ENCODE data around the gene POM121. TPM values are rescaled to one million over a fixed set of nuclear protein-coding genes. Genes with fewer than 3 reads are reported as not detected.
"Not testable (repeated sequence)": the region's sequence is repeated elsewhere in the genome, so short reads cannot be mapped to it uniquely, and the experiment has no call there.

Gene POM121
- total RNA-seq, 1 experiment from 2014 or later, result 53.3 TPM

DNA sequence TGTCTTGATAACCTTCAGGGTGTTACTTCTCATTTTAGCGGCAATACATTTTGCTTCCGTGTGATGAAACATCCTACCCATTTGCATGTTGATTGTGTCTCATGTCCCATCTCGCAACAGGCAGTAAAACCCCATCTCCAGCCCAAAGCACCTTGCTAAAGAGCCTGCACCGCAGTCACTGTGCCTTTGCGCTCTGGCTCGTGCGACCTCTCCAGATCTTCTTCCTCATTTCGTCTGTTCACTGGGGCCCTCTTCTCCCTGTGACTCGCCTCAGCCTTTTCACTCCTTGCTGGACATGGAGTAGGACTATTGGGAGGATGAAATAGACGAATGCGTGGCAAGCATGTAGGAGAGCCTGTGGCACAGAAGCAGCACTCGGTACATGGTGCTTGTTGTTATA, 13.5 kb upstream of the POM121 start:
- H3K4me1 ChIP-seq (ENCODE audit: control insufficient read depth in 1 of 2, insufficient read depth in 2 of 2, low read length in 2 of 2); H3K9me3 ChIP-seq (ENCODE audit: control insufficient read depth in 1 of 2, insufficient read depth in 1 of 2, low read depth in 1 of 2, low read length in 2 of 2); intact Hi-C loops (cut with micrococcal nuclease); ATAC-seq; H3K36me3 ChIP-seq (ENCODE audit: control insufficient read depth in 1 of 2, insufficient read depth in 2 of 2, low read length in 2 of 2); H3K27me3 ChIP-seq (ENCODE audit: insufficient read depth, low read length); H3K4me2 ChIP-seq (ENCODE audit: low read length); DNase-seq (ENCODE audit: low read depth, low spot score); H4K20me1 ChIP-seq (ENCODE audit: insufficient read depth); H2AFZ ChIP-seq (ENCODE audit: low read depth, low read length, poor library complexity, severe bottlenecking); H3K4me3 ChIP-seq (replicated peaks in 1 of 2; ENCODE audit: low read depth in 1 of 2, low read length in 2 of 2); H3K9ac ChIP-seq (ENCODE audit: low read length); POLR2A ChIA-PET; BruUV-seq (replicated peaks); RAD21 ChIA-PET (ENCODE audit: low non-redundant PET in 1 of 2, low total read pairs in 2 of 2, uncharacterized antibody in 2 of 2, unreplicated experiment in 2 of 2); H3K9me2 ChIP-seq (ENCODE audit: insufficient read depth); CTCF ChIA-PET; H3K27ac ChIP-seq (ENCODE audit: low read depth, low read length): not testable (repeated sequence)
- H3K79me2 ChIP-seq (ENCODE audit: insufficient read depth, low read length), result peaks cover 43% of the 10 kb centered on the region

DNA sequence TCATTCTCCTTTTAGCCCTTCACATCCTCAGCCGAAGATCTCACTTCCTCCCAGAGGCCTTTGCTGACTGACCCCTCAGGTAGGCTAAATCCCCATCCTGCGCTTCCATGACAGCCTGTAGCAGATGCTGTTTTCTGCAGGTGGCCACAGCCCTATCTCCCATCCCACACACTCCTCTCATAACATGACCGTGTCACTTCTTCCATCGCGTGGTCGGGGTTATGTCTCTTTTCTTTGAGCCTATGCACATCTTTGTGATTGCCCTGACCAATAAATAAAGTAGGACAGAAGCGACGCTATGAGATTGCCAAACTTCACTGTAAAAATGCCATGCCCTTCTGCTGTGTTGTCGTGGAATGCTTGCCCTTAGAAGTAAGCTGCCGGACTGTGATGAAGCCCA, 11.1 kb upstream of the POM121 start:
- H3K4me1 ChIP-seq (ENCODE audit: control insufficient read depth in 1 of 2, insufficient read depth in 2 of 2, low read length in 2 of 2); CTCF ChIA-PET; H3K27me3 ChIP-seq (ENCODE audit: insufficient read depth, low read length); RAD21 ChIA-PET (ENCODE audit: low non-redundant PET in 1 of 2, low total read pairs in 2 of 2, uncharacterized antibody in 2 of 2, unreplicated experiment in 2 of 2); H3K27ac ChIP-seq (ENCODE audit: low read depth, low read length); H3K4me3 ChIP-seq (replicated peaks in 1 of 2; ENCODE audit: low read depth in 1 of 2, low read length in 2 of 2); H3K4me2 ChIP-seq (ENCODE audit: low read length); H3K9me2 ChIP-seq (ENCODE audit: insufficient read depth); H4K20me1 ChIP-seq (ENCODE audit: insufficient read depth); POLR2A ChIA-PET; intact Hi-C loops (cut with micrococcal nuclease); H3K36me3 ChIP-seq (ENCODE audit: control insufficient read depth in 1 of 2, insufficient read depth in 2 of 2, low read length in 2 of 2); H3K9me3 ChIP-seq (ENCODE audit: control insufficient read depth in 1 of 2, insufficient read depth in 1 of 2, low read depth in 1 of 2, low read length in 2 of 2); H2AFZ ChIP-seq (ENCODE audit: low read depth, low read length, poor library complexity, severe bottlenecking); DNase-seq (ENCODE audit: low read depth, low spot score); H3K9ac ChIP-seq (ENCODE audit: low read length); BruUV-seq (replicated peaks); ATAC-seq: not testable (repeated sequence)
- H3K79me2 ChIP-seq (ENCODE audit: insufficient read depth, low read length), result peaks cover 37% of the 10 kb centered on the region

DNA sequence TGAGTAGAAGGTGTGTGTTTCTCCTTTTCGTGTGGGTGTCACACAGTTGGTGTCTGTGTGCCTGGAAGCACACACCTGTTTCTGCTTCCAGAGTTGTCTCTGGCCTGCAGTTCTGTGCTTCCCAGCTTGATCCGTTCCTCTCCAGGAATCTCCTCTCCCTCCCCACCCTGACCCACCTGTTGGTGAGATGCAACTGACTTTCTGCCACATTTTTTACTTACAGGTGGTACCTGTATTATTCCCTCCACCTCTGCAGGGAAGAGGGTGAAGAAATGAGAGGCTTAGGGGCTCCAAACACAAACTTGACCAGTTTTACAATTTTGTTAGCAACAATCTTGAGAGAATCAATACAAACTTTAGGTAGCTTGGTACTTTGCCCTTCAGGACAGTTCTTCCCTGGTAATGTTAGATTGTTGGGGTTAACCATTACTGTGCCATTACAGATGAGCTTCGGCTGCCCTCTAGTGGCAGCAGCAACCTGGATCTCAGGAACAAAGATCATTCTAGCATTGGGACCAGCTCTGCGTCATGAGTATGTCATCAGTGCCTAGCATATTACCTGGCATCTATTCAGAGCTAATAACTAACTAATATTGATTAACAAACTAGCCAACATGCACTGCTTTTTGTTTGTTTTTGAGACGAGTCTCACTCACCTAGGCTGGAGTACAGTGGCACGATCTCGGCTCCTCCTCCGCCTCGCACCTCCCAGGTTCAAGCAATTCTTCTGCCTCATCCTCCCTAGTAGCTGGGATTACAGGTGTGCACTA, 10.0 kb upstream of the POM121 start:
- peak; percentile 96 for ATAC-seq
- H4K20me1 ChIP-seq (ENCODE audit: insufficient read depth); H3K4me1 ChIP-seq (ENCODE audit: control insufficient read depth in 1 of 2, insufficient read depth in 2 of 2, low read length in 2 of 2); H3K4me3 ChIP-seq (replicated peaks in 1 of 2; ENCODE audit: low read depth in 1 of 2, low read length in 2 of 2); H3K36me3 ChIP-seq (ENCODE audit: control insufficient read depth in 1 of 2, insufficient read depth in 2 of 2, low read length in 2 of 2); H3K9ac ChIP-seq (ENCODE audit: low read length); H3K9me2 ChIP-seq (ENCODE audit: insufficient read depth); H3K27me3 ChIP-seq (ENCODE audit: insufficient read depth, low read length); H3K4me2 ChIP-seq (ENCODE audit: low read length); DNase-seq (ENCODE audit: low read depth, low spot score); RAD21 ChIA-PET (ENCODE audit: low non-redundant PET in 1 of 2, low total read pairs in 2 of 2, uncharacterized antibody in 2 of 2, unreplicated experiment in 2 of 2); H3K9me3 ChIP-seq (ENCODE audit: control insufficient read depth in 1 of 2, insufficient read depth in 1 of 2, low read depth in 1 of 2, low read length in 2 of 2); BruUV-seq (replicated peaks); H2AFZ ChIP-seq (ENCODE audit: low read depth, low read length, poor library complexity, severe bottlenecking); H3K27ac ChIP-seq (ENCODE audit: low read depth, low read length); POLR2A ChIA-PET: not testable (repeated sequence)
- CTCF ChIA-PET, result interaction anchor here (1.6 kb wide), 1 partner anchor 86 kb away, joined by 10 read pairs; the partner anchor contains the start of gene TYW1B
- intact Hi-C loops (cut with micrococcal nuclease), result loop anchor here (5.0 kb wide), 1 partner anchor 88 kb away; the partner anchor contains the start of gene TYW1B
- H3K79me2 ChIP-seq (ENCODE audit: insufficient read depth, low read length), result peaks cover 38% of the 10 kb centered on the region
- TF ChIP-seq, protein P1, sequence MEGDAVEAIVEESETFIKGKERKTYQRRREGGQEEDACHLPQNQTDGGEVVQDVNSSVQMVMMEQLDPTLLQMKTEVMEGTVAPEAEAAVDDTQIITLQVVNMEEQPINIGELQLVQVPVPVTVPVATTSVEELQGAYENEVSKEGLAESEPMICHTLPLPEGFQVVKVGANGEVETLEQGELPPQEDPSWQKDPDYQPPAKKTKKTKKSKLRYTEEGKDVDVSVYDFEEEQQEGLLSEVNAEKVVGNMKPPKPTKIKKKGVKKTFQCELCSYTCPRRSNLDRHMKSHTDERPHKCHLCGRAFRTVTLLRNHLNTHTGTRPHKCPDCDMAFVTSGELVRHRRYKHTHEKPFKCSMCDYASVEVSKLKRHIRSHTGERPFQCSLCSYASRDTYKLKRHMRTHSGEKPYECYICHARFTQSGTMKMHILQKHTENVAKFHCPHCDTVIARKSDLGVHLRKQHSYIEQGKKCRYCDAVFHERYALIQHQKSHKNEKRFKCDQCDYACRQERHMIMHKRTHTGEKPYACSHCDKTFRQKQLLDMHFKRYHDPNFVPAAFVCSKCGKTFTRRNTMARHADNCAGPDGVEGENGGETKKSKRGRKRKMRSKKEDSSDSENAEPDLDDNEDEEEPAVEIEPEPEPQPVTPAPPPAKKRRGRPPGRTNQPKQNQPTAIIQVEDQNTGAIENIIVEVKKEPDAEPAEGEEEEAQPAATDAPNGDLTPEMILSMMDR (IDR thresholded peaks at IDR 0.05 in 2 of 3, conservative IDR thresholded peaks at IDR 0.05 in 1 of 3; ENCODE audit: borderline replicate concordance in 1 of 3, insufficient read depth in 1 of 3, low read depth in 2 of 3, low read length in 2 of 3), result peak; percentile 35 to 85 (median 59); a peak in 5 of 6 replicates
- TF ChIP-seq RAD21 (IDR thresholded peaks at IDR 0.05; ENCODE audit: low read depth), result peak; percentile 61

Data from HCT116 (cell line).